AML-193 (cell line): ENCODE measurements around the gene RASSF9.

Experiments used
- DNase-seq, 2 experiments: peaks; one replicate each; lab custom pipeline; 2025; lab: John Stamatoyannopoulos, UW

RASSF9 gene

DNA sequence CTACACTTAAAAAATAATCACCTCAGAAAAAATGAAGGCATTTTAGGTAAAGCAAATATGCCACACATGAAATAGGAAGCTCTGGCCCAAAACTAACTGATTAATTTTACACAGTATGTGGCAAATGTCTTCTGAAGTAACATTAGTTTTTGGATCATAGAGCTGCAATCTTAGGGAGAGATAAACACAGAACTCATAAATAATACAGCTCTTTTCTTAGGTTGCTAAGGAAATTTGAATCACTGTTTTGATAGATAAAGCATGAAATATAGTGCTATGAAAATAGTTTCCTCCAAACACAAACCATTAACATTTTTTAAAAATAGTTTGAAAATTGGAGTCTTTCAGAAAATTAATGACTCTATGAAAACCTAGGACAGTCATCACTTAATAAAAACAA lies 15.0 kb downstream of the RASSF9 start:
- DNase-seq: no peak

DNA sequence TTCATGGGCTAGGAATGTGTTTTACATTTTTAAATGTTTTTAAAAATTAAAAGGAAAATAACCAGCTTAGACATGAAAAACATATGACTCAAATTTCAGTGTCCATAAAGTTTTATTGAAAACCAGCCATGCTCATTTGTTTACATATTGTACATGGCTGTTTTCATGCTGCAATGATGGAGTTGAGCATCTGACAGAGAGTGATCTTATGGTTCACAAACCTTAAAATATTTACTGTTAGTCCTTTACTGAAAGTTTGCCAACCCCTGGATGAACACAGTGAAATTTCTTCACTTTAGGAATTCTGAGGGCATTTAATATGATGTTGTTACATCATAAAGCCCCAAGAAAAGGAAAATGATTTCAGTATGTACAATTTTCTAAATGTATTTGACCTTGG lies 16.1 kb downstream of the RASSF9 start:
- DNase-seq: no peak

DNA sequence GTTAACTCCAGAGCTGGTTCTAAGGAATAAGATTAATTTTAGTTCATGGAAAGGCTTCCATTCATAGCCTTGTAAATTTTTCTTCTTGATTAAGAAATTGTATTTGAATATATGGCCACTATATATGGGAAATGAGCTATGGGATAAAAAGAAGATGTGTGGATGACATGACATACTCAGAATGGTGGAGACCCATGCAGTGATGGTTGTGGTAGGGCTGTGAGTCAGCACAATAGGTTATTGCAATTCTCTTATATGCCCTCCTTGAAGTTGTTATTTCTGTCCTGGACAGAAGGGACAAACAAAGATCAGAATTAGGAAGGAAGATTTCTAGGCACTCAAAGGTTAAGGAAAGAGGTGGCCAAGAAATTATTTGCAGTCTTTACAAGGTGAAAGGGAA lies 21.5 kb downstream of the RASSF9 start:
- DNase-seq: no peak

DNA sequence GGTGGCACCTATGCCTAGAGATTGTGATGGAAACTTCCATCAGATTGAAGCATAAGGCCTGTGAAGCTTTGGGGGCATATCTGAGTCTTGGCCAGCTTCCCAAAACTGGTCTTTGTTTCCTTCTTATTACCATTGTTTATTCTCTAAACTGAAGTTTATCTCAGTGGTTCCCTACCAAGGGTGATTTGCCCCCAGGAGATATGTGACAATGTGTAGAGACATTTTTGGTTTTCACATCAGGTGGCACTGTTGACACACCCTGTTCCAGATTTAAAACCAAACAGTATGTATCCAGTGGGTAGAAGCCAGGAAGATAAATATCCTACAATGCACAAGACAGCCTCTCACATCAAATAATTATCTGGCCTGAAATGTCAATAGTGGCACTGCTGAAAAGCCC lies 22.1 kb downstream of the RASSF9 start:
- no peak for DNase-seq

DNA sequence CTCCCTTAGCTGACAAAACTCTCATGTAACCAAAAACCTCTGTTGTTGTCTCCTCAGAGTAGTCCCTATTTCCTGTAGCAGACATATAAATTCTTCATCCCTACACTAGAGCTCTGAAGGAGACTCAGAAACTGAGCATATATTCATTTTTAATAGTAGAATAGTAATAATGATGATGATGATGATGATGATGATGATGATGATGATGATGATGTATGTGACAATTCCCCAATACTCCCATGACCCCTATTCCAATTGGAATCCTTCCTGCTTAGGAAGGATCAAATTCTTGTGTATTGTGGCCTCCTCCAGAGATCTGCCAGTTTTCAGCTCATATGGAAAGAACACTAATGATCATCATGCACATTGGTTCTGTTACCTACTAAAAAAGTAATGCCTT lies 26.7 kb downstream of the RASSF9 start:
- no peak for DNase-seq

DNA sequence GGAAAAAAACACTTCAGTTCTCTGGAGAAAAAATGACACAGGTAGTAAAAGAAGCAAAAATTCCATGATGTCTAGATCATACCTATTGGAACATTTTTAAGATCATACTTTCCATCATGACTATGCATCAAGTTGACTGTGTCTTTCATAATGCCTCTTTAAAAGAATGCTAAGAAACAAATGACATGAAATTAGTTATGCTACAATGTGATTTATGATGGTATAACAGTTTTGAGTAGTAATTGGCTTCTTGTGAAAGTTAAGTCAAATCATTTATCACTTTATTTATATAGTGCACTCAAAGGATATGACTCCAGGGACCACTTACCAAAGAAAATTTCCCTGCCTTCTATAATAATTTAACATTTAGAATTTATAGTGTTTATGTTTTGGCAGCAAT lies 28.5 kb downstream of the RASSF9 start:
- no peak for DNase-seq

DNA sequence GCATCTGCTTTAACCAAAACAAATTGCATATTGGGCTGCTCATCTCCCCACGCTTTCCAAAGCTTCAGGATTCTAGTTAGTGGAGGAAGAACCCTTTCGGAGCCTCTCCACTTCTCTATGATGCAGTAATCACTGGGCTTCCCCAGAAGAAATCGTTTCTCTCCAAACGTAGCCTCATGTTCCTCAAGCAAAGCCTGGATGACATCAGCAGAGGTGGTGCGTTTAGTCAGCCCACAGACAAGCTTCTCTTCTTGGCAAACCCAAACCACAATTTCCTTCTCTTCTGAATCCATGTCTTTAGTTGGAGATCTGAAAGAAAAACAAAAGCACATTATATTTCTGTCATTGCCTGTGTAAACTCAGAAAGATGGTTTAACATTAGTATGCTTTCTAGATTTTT lies 30.6 kb downstream of the RASSF9 start:
- peak in 1 of 2 experiments; percentile 4 for DNase-seq

DNA sequence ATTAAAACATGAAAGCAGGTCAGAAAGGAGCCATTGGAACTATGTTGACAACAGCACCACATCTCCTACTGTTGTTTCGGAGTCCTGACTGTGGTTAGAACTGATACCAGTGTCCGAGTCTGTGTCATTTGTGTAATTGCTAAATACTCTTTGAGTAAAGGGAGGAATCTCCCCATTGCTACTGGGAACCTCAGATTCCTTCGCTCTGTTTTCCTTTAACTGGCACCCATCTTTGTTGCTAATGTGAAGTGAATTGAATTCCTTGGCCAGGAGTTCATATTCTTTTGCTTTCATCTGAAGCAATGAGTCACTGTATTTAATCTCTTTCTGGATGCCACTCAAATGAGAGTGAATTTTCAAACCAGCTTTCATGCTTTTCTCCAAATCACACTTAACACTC lies 31.5 kb downstream of the RASSF9 start:
- DNase-seq: no peak

DNA sequence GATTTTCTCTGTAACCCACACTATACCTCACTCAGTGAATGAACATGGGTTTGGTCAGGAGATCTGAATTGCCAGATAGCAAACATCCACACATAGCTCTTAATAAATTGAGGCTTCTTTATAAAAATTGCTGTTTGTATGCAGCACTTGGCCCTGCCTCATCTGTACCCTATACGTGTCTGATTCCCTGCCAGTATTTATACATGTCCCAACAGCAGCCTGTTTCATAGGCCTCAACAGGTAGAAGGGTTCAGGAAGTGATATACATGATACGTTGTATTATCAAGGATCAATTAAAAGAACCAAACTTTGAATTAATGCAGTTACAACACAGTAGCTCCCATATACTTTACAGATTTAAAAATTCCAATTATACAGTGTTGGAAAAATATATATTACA lies 32.3 kb downstream of the RASSF9 start:
- no peak for DNase-seq

DNA sequence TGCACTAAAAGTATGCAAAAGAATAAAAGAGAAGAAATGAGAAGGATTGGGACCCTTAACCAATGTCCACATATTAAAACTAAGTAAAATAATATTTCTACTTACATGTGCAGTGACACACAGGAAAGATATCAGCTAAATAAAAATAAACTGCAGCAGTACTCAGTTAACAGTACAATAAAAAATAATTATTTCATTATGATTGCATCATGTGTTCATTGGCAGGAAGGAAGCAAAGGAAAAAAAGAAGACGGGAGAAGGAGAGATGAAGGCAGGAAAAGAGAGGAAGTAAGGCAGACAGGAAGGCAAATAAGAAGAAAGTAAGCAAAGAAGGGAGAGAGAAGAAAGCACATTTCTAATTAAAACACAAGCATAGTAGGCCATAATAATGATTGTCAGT lies 33.0 kb downstream of the RASSF9 start:
- no peak for DNase-seq

DNA sequence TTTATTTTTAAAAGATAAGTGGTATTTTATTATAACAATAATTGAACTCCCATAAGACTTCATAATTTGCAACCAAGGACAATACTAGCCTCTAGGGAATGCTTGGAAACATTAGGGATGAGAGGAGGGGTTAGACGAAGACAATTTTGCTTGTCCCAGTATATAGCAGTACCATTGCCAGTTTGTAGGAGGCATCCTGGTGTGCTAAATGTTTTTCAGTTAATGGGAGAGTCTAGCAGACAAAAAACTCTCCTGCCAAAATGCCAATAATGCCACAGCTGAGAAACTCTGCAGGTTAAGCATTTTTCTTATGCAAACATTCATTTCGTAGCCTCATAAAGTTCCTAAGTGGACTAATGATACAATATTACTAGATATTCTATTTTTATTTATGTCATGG lies 38.1 kb downstream of the RASSF9 start:
- no peak for DNase-seq

DNA sequence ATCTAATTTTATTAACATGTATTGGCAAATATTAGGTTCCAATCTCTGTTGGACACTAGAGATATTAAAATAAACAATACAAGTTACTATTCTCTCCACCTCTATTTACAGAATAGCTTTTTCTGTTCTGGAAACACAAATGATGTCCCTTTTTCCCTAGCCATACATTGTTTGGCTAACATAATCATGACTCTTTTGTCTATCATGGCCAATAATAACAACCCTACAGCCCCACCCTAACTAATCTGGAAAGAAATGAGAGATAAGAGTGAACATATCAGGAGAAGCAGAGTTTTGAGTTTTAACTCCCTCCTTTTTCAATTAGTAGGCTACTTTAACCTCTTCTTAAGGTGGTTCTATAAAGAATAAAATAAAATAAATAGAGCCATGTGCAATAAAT lies 40.2 kb downstream of the RASSF9 start:
- no peak for DNase-seq

DNA sequence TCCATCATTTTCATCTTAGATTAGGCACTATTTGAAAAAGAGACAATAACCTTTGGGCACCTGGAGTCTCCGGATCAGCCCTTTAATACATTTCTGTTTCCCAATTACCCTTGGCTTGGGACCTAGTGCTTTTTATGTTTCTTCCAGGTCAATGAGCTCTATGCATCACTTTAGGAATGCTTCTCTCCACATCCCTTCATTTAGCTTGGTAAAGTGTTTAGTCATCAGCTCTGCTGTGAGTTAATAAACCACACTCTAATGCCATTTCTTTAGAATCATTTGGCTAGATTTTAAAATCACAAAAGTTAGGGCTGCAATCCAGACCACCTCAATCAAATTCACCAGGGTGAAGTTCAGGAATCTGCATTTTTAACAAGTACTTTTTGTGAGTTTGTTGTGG lies 41.7 kb downstream of the RASSF9 start:
- no peak for DNase-seq

DNA sequence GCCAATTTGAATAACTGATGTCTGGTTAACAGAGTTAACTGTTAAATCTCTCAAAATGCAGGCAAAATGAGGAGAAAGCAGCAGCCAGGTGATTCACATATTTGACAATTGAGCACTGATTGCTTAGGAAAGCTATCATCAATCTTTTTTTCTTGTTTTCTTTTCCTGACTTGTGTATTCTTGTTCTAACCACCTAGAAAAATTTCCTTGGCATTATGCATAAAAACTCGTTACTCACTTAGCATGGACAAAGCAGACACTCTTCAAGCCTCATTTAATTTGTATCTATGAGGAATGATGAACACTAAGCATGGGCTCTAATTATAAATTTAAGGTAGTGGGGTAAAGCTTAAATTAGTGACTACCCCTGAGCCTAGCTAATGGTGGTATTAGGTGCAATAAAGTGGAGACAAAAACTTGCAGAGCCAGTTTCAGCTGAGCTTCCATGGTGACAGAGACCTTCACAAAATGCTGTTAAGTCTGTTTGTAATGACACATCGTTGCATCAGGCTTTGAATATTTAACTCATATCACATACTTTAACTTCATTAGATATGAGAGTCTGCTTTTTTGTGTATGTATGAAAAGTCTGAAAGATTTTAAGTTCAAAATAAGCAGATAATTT lies 52.0 kb downstream of the RASSF9 start:
- DNase-seq: no peak

DNA sequence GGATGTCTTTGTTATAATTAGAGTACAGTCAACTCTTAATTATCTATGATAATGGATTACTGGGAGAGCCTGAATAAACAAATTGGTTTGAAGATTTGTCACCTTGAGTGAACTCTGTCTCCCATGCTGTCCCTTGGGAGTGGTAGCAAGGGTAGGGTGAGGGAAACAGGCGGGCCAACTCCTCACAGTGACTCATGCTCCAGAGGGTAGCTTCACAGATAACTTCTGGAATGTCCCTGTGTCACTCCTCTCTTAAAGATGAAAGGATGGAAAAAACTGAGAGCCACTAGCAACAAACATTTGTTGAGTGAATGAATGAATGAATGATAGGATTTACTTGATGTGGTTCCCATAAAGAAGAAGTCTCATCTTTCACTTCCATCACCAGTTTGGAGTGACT lies 53.5 kb downstream of the RASSF9 start:
- no peak for DNase-seq

DNA sequence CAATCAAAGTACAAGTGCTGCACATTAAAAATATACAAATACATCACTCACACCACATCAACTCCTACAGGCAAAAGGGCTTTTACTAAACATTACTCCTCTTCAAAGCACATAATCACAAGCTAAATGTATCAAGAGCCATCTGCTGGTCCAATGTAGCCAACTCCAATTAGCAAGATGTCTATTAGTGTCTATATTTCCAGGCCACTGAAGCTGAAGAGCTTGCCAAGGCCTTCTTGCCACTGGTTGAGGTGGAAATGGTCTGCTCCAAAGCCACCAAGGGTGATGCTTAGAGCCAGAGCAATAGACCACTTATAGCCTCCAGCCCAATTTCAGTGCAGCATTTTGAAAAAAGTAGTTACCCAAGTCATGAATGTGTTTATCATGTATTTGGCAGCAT lies 54.4 kb downstream of the RASSF9 start:
- DNase-seq: no peak

DNA sequence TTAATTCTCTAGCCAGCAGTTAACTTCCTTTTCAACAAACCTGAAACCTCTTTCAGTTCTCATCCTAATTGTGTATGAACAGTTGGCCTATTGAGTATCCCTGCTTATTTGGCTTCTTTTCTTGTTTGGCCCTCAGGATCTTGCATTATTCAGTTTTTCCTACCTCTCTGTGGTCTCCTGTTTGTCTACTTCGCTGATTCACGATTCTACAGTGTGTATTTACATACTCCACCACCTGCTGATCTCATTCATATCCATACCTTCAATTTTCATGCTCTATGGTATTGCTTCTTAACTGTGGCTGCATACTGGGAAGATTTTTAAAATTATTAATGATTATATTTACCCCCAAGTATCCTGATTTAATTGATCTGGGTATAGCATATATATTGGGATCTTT lies 56.4 kb downstream of the RASSF9 start:
- no peak for DNase-seq

DNA sequence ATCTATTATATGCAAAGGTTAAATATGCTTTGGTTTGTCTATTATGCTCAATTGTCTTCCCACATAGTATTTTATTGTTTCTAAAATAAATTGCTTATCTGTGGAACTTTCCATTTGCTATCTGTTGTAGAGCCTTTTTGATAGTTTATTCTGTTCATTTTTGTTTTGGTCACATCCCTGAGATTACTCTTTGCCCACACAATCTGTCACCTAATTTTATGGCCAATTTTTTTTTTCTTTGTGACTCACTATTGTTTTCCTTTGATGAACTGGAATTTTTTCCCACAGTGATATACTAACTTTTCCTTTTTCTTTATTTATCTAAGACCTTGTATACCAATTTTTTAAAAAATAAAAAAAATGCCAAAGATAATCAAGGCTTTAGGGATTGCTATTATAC lies 61.1 kb downstream of the RASSF9 start:
- no peak for DNase-seq

DNA sequence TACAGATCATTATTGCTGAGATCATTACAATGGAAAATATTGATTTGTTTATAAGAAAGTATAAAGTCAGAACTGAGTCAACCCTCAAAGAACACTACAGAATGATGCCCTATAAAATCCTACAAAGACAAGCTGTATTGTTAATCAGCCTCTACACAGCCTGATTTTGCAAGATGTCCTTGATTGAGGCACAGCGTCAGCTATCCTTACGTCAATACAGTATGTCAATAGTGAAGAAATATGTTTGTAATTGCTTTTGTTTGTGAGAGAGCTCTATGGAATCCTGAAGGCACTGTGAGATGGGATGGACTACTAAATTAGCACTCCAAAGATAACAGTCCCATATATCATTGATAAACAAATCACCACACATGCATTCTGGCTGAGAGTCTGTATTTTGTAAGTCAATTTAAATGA lies 70.7 kb downstream of the RASSF9 start:
- DNase-seq: no peak

DNA sequence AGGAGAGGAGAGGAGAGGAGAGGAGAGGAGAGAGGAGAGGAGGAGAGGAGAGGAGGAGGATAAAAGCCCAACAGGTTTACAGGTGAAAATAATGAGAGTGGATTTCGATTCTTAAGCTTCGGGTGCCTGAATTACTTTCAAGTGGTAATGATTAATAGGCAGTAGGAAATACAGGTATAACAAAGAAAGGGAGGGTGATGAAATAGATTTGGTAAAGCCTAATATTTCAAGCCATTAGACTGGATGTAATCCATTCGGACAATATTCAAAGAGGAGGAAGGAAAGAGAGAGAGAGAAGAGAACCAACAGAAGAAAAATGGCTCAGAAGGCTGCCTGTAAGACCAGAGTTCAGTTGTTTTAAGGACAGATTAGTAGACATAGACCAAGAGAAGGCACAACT lies 76.6 kb downstream of the RASSF9 start:
- no peak for DNase-seq

DNA sequence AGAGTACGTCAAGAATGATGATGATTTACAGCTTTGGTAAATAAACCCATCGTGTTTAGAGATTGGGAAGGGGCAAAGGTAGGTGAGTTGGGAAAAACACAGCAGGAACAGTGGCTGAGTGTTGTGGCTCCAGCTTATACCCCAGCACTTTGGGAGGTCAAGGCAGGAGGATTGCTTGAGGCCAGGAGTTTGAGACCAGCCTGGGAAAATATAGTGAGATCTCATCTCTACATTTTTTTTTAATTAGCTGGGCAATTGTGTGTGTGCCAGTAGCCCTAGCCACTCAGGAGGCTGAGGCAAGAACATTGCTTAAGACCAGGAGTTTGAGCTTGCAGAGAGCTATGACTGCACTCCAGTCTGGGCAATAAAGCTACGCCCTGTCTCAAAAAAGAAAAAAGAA lies 77.1 kb downstream of the RASSF9 start:
- DNase-seq: no peak

DNA sequence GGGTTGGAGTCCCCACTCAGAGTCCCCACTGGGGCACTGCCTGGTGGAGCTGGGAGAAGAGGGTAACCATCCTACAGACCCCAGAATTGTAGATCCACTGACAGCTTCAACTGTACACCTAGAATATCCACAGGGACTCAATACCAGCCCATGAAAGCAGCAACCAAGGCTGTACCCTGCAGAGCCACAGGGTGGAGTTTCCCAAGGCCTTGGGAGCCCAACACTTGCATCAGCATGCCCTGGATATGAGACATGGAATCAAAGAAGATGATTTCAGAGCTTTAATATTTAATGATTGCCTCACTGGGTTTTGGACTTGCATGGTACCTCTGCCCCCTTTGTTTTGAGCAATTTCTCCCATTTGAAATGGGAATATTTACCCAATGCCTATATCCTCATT lies 80.4 kb downstream of the RASSF9 start:
- DNase-seq: no peak
